Glomerular endothelial cell (primary cell): Measurements from ENCODE around the gene SCAANT1. TPM values are rescaled to one million over a fixed set of nuclear protein-coding genes. Genes with fewer than 3 reads are reported as not detected.

ENCODE experiments used
- DNase-seq: peaks from one replicate; pipeline ENCODE4 v3.0.0-alpha.2; 2011; ENCODE audit warnings: low read depth, low spot score; ENCODE audit errors: extremely low read depth
- total RNA-seq: library from RNA; depleted of rRNA; stranded (reverse); fragments of >200 nt; gene quantifications from 2 replicates; pipeline ENCODE4 v1.2.3, GENCODE V29; 2015

Gene SCAANT1
- total RNA-seq, 1 donor from 2014 or later = not detected

DNA sequence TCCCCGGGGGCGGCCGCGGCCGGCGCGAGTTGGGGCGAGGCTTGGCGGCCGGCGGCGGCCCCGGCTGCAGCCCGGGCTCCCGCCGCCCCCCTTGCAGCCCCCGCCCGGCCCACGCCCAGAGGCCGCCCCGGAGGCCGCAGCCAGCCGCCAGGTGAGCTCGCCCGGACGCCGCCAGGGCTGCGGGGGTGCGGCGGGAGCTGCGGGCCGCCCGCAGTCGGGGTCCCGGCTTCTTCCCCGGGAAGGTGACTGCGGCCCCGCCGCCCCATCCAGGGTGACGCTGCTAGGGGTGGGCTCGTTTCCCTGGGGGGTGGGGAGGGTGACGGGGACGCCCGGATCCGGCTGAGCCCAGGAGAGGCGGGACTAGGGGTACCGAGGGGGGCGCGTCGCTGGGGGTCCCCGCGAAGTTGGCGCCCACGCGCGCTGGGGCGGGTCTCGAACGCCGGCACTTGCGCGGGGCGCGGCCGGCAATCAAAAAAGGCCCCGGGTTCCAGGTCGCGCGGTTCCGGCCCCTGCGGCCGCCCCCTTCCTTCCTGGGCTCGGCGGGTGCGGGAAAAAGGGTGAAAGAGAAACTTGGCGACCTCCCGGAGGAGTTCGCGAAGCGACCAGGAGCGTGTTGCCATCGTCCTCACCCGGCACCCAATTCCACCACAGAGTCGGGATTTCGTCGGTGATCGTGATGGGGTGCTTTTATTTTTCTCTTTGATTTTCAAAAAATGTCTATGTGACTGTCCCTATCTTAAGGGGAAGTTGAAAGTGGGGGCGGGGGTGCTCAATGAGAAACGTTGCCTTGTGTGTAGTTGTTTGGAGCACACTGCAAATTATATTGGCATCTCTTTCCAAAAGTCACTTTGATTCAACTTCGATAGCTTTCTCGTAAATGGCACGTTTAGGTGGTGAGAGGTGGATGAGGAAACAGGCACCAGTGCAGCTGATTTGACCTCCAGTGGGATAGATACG, 47.9 kb downstream of the SCAANT1 start:
- DNase-seq = no peak

DNA sequence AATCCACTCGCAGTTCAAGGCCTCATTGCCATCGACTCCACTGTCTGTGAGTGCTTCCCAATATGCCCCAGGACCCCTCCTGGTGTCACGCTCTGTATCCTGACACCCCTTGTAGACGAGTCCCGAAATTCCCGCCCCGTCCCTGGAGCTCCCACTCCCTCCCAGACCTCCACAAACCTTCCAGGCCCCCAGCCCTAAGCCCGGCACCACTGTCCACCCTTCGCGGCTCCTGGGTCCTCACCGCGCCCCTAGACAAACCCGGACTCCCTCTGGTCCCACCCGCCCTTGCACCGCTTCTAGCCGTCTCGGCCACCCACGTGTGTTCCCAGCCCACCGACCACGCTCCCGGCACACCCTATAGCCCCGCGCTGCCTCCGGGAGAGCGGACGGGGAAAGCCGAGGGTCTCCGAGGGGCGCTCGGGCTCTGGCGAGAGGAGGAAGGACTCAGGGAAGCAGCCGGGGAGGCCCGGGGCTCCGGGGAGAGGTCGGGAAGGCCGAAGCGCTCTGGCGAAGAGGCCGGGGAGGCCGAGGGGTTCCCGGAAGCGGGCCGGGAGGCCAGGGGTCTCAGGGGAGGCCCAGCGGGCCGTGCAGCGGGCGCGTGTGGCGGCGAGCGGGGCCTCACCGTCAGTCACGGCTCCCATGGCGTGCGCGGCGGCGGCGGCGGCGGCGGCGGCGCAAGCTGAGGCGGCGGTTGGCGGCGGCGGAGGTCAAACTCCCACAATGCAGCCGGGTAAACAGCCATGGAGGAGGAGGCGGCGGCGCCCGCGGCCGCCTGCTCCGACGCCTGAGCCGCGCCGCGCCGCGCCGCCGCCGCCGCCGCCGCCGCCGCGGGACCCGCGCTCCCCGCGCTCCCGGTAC, 48.8 kb downstream of the SCAANT1 start, which contains the start of the genes ATXN7 and THOC7:
Gene ATXN7 (plus strand): TSS at position 718 of the 858 bp plus-strand sequence. CDS start 48,732 bp downstream, outside the sequence.
Gene THOC7 (minus strand): TSS at position 656 of the 858 bp plus-strand sequence. CDS start 15 bp downstream, at position 641.
- no peak for DNase-seq

DNA sequence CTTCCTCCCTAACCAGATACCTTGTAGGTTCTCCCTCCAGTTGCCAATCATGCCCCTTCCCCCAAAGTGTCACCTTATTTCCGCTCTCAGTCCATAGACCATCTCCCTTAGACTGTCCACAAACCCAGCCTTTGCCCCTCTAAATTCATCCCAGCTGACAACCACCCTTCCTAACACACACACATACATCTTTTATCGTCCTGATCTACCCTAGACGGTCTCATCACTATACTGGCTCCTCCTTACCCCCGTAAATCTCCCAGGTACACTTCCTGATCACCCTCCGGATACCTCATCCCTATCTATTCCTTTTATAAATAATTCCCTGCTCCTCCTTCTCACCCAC, 49.4 kb downstream of the SCAANT1 start:
- DNase-seq = no peak

Other genes with a start within 250 kb of the SCAANT1 start
- not detected in 2 replicates for gene C3orf49, start 93.1 kb downstream of the SCAANT1 start, total RNA-seq
- gene THOC7, start 48.6 kb downstream of the SCAANT1 start, total RNA-seq = 58.3 and 59.1 TPM in 2 replicates
- gene ATXN7, start 48.5 kb downstream of the SCAANT1 start, total RNA-seq = 8.7 and 21.0 TPM in 2 replicates
- 81.2 and 86.7 TPM in 2 replicates for gene PSMD6, start 111.1 kb upstream of the SCAANT1 start, total RNA-seq